Neuronal stem cell (in vitro differentiated cells): ENCODE data around the gene SPAG5.
"Not testable (repeated sequence)": the region's sequence is repeated elsewhere in the genome, so short reads cannot be mapped to it uniquely, and the experiment has no call there.

Experiments
- DNase-seq: peaks from one replicate; pipeline ENCODE4 v3.0.0-alpha.2; 2013; ENCODE audit warnings: low spot score
- H2AFZ ChIP-seq: one replicate; pipeline ENCODE4 v1.6.1; 2013; ENCODE audit warnings: mild to moderate bottlenecking, low read length, inconsistent platforms
- H2AK5ac ChIP-seq: 2 replicates; pipeline ENCODE4 v1.6.1; 2013; ENCODE audit warnings: low read depth, mild to moderate bottlenecking, inconsistent platforms, low read length, moderate library complexity, mixed read lengths
- H2BK120ac ChIP-seq: 2 replicates; pipeline ENCODE4 v1.6.1; 2013; ENCODE audit warnings: low read depth, mild to moderate bottlenecking, inconsistent platforms, low read length, moderate library complexity, mixed read lengths
- H2BK12ac ChIP-seq: one replicate; pipeline ENCODE4 v1.6.1; 2013; ENCODE audit warnings: low read length, inconsistent platforms
- H2BK15ac ChIP-seq: 2 replicates; pipeline ENCODE4 v1.6.1; 2013; ENCODE audit warnings: mild to moderate bottlenecking, low read length, inconsistent platforms, mixed read lengths
- H2BK5ac ChIP-seq: one replicate; pipeline ENCODE4 v1.6.1; 2013; ENCODE audit warnings: inconsistent platforms, mild to moderate bottlenecking, low read length, moderate library complexity
- H3K14ac ChIP-seq: one replicate; pipeline ENCODE4 v1.6.1; 2013; ENCODE audit warnings: low read length, inconsistent platforms
- H3K18ac ChIP-seq: 2 replicates; pipeline ENCODE4 v1.6.1; 2013; ENCODE audit warnings: low read length, inconsistent platforms
- H3K23ac ChIP-seq: 2 replicates; pipeline ENCODE4 v1.6.1; 2013; ENCODE audit warnings: low read depth, mild to moderate bottlenecking, mixed read lengths, low read length, inconsistent platforms; ENCODE audit not compliant: poor library complexity
- H3K27ac ChIP-seq: replicated peaks from 3 replicates; pipeline ENCODE4 v1.5.1; 2013; ENCODE audit warnings: low read length, inconsistent platforms
- H3K27me3 ChIP-seq, 3 experiments: 2 replicates each; pipeline ENCODE4 v1.6.1; 2013; ENCODE audit warnings: low read length in 3 of 3, mild to moderate bottlenecking in 2 of 3, inconsistent platforms in 1 of 3, low read depth in 1 of 3, mixed read lengths in 1 of 3, moderate library complexity in 1 of 3; ENCODE audit not compliant: control insufficient read depth in 3 of 3, insufficient read depth in 3 of 3
- H3K36me3 ChIP-seq, 2 donors: replicated peaks in 1 of 2; 2 replicates each; pipeline ENCODE4 v1.6.1; 2013; ENCODE audit warnings: low read length in 2 of 2; ENCODE audit not compliant: control insufficient read depth in 2 of 2, insufficient read depth in 2 of 2
- H3K4ac ChIP-seq: 2 replicates; pipeline ENCODE4 v1.6.1; 2013; ENCODE audit warnings: inconsistent platforms, mild to moderate bottlenecking, low read length, moderate library complexity
- H3K4me1 ChIP-seq, 2 donors: 1 replicate in 1 of 2; 2 replicates in 1 of 2; pipeline ENCODE4 v1.6.1; 2013; ENCODE audit warnings: low read length in 2 of 2, low read depth in 1 of 2; ENCODE audit not compliant: control insufficient read depth in 2 of 2, insufficient read depth in 1 of 2
- H3K4me2 ChIP-seq: one replicate; pipeline ENCODE4 v1.6.1; 2013; ENCODE audit warnings: mild to moderate bottlenecking, low read length, inconsistent platforms; ENCODE audit not compliant: insufficient read depth, poor library complexity, severe bottlenecking
- H3K4me3 ChIP-seq, 2 donors: 2 replicates each; pipeline ENCODE4 v1.5.1; 2013; ENCODE audit warnings: low read length in 2 of 2, mild to moderate bottlenecking in 2 of 2, inconsistent platforms in 1 of 2, moderate library complexity in 1 of 2
- H3K79me1 ChIP-seq: one replicate; pipeline ENCODE4 v1.6.1; 2013; ENCODE audit warnings: low read depth, mild to moderate bottlenecking, inconsistent platforms, low read length, moderate library complexity
- H3K9ac ChIP-seq: one replicate; pipeline ENCODE4 v1.6.1; 2013; ENCODE audit warnings: mild to moderate bottlenecking, low read depth, low read length, inconsistent platforms; ENCODE audit not compliant: poor library complexity
- H3K9me3 ChIP-seq, 2 donors: replicated peaks in 1 of 2; 2 replicates each; pipeline versions ENCODE3 to v1.6.1; 2013; ENCODE audit warnings: low read length in 2 of 2, mild to moderate bottlenecking in 2 of 2, inconsistent platforms in 1 of 2, low read depth in 1 of 2, mixed read lengths in 1 of 2, moderate library complexity in 1 of 2; ENCODE audit not compliant: control insufficient read depth in 2 of 2, insufficient read depth in 1 of 2
- H4K8ac ChIP-seq: one replicate; pipeline ENCODE4 v1.6.1; 2013; ENCODE audit warnings: low read depth, mild to moderate bottlenecking, inconsistent platforms, low read length, moderate library complexity
- H4K91ac ChIP-seq: one replicate; pipeline ENCODE4 v1.6.1; 2013; ENCODE audit warnings: low read length, low read depth, mild to moderate bottlenecking, inconsistent platforms; ENCODE audit not compliant: poor library complexity
- whole genome bisulfite sequencing, 2 donors: extraction: QIAGEN DNeasy Blood & Tissue Kit; methylation state at CpG; one replicate each; pipeline ENCODE4 v1.1.7; 2013; ENCODE audit warnings: missing lambda C conversion rate in 2 of 2, mixed read lengths in 1 of 2; ENCODE audit not compliant: insufficient read length in 2 of 2, insufficient replicate concordance in 1 of 2; ENCODE audit errors: extremely low coverage in 2 of 2; 5-methylcytosine and 5-hydroxymethylcytosine counted together

The SPAG5 gene

DNA sequence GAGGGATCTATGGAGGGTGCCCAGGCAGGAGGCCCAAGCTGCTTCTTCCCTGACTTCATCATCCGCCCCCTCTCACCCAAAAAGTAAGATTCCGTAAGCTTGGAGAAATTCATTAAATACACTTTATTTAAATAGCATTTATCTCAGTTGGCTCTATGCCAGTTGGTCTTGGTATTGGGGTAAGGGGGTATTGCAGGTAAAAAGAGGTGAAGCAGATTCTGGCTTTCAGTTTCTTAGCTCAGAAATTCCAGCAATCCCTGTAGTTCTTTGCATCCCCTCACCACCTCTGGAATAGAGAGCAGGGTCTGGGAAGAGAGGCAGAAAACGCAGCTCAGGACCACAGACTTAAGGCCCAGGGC lies 21.4 kb downstream of the SPAG5 start:
- Histone ChIP-seq H4K8ac (no peak overlapping the region), H2BK120ac (no peak overlapping the region), H3K4me2 (no peak overlapping the region), H3K9me3 (no peaks in the 10 kb centered on the region), H3K27ac (peak overlapping the region; percentile 30), H2BK12ac (no peak overlapping the region), H3K23ac (no peak overlapping the region), H3K4me3 (no peak overlapping the region), H3K9ac (no peak overlapping the region), H2AFZ (no peak overlapping the region), H4K91ac (no peak overlapping the region), H3K79me1 (no peaks in the 10 kb centered on the region), H2AK5ac (no peak overlapping the region), H3K4me1 (peaks cover 2 to 5% of the 10 kb centered on the region in 2 donors), H3K36me3 (peaks cover 41 to 65% of the 10 kb centered on the region in 2 donors), H3K18ac (no peak overlapping the region), H2BK5ac (no peak overlapping the region), H3K27me3 (peaks cover 0 to 6% (median 0%) of the 10 kb centered on the region in 3 experiments), H3K14ac (no peak overlapping the region), H2BK15ac (no peak overlapping the region), H3K4ac (no peak overlapping the region)
- no peak for DNase-seq
- no CpG with 5 or more reads among the region's 3 CpGs for WGBS, 2 donors

- no CpG with 5 or more reads among the region's 26 CpGs for WGBS, 2 donors
- Histone ChIP-seq H2BK12ac (no peak within 1 kb of the TSS), H2BK120ac (no peak within 1 kb of the TSS), H3K14ac (no peak within 1 kb of the TSS), H2AFZ (no peak within 1 kb of the TSS), H3K9ac (no peak within 1 kb of the TSS), H3K27me3 (peaks cover 0 to 9% (median 0%) of the 10 kb centered on the region in 3 experiments), H3K18ac (no peak within 1 kb of the TSS), H2AK5ac (no peak within 1 kb of the TSS), H4K91ac (no peak within 1 kb of the TSS), H2BK15ac (no peak within 1 kb of the TSS), H3K36me3 (peaks cover 36 to 60% of the 10 kb centered on the region in 2 donors), H3K4me1 (peaks cover 2 to 5% of the 10 kb centered on the region in 2 donors), H3K27ac (peak within 1 kb of the TSS; percentile 30), H3K79me1 (no peaks in the 10 kb centered on the region), H3K4me3 (peak within 1 kb of the TSS in 1 of 2 donors; percentile 66), H3K4ac (no peak within 1 kb of the TSS), H3K4me2 (no peak within 1 kb of the TSS), H3K23ac (peak within 1 kb of the TSS; percentile 92), H2BK5ac (no peak within 1 kb of the TSS), H3K9me3 (no peaks in the 10 kb centered on the region), H4K8ac (no peak within 1 kb of the TSS)
- peak; percentile 88 for DNase-seq
Measured at GRCh38 chr17:28576758-28577465, 21.9 kb downstream of the SPAG5 start, which contains the start of gene ALDOC. Gene ALDOC, minus strand, starts transcription at chr17:28576895. Its CDS starts 1,363 bp downstream, at chr17:28575532.

DNA sequence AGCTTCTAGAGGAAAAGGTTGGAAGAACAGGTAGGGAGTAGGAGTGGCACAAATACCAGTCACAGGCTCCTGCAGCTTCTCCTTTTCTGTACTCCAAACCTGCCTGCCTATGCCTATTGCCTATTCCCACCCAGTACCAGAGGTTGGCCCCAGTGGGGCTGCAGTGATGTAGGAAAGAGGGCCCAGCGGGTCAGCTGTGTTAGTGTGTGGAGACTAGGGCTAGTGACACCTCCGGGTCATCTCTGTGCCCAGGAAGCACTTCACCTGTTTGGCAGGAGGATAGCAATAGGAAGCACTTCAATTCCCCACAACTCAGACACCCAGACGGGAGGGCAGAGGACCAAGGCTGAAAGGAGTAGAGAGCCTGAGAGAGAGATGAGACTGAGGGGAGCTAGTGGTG lies 22.8 kb downstream of the SPAG5 start:
- not testable (repeated sequence) for H2BK5ac ChIP-seq, H3K14ac ChIP-seq, H3K27ac ChIP-seq, H3K18ac ChIP-seq, H4K8ac ChIP-seq, H3K9me3 ChIP-seq, H4K91ac ChIP-seq, H2AK5ac ChIP-seq, H3K9ac ChIP-seq, H3K79me1 ChIP-seq, H3K4ac ChIP-seq, H3K23ac ChIP-seq, H2BK120ac ChIP-seq, DNase-seq, H3K4me2 ChIP-seq, H3K4me3 ChIP-seq, H2AFZ ChIP-seq, H3K27me3 ChIP-seq, H3K4me1 ChIP-seq, H2BK12ac ChIP-seq, H2BK15ac ChIP-seq
- no CpG with 5 or more reads among the region's 3 CpGs for WGBS, 2 donors
- H3K36me3 ChIP-seq = peaks cover 35 to 55% of the 10 kb centered on the region in 2 donors

GRCh38 chr17:28575126-28575795 lies 23.6 kb downstream of the SPAG5 start:
- H3K9ac ChIP-seq = no peak overlapping the region
- H3K36me3 ChIP-seq = peaks cover 29 to 47% of the 10 kb centered on the region in 2 donors
- H3K4me2 ChIP-seq = no peak overlapping the region
- peak overlapping the region; percentile 83 for H2AK5ac ChIP-seq
- no peak overlapping the region for H2AFZ ChIP-seq
- H3K23ac ChIP-seq = peak overlapping the region; percentile 36
- H3K4me3 ChIP-seq = no peak overlapping the region
- H3K79me1 ChIP-seq = peaks cover 2% of the 10 kb centered on the region
- H2BK12ac ChIP-seq = peak overlapping the region; percentile 36
- peaks cover 2 to 7% of the 10 kb centered on the region in 2 donors for H3K4me1 ChIP-seq
- no peak overlapping the region for H2BK5ac ChIP-seq
- no peak overlapping the region for H3K18ac ChIP-seq
- H4K8ac ChIP-seq = no peak overlapping the region
- H3K9me3 ChIP-seq = no peaks in the 10 kb centered on the region
- no peak overlapping the region for H3K27ac ChIP-seq
- no peak overlapping the region for H2BK120ac ChIP-seq
- H4K91ac ChIP-seq = no peak overlapping the region
- H3K14ac ChIP-seq = no peak overlapping the region
- H3K4ac ChIP-seq = no peak overlapping the region
- peaks cover 0 to 9% (median 0%) of the 10 kb centered on the region in 3 experiments for H3K27me3 ChIP-seq
- peak overlapping the region; percentile 71 for H2BK15ac ChIP-seq
- WGBS, 2 donors = no CpG with 5 or more reads among the region's 14 CpGs
- DNase-seq = no peak
